Ascending aorta (tissue), 2 donors: Measurements from ENCODE around the gene CYREN. TPM values are rescaled to one million over a fixed set of nuclear protein-coding genes. Genes with fewer than 3 reads are reported as not detected.

Experiments
- DNase-seq, 2 donors: peaks; one replicate each; pipeline ENCODE4 v3.0.0-alpha.2; 2019; ENCODE audit warnings: low spot score in 2 of 2
- H3K27ac ChIP-seq, 2 donors: fragments of 200-600 bp; sonication (generic); one replicate each; pipeline ENCODE4 v1.5.1; 2016 to 2017; ENCODE audit warnings: mild to moderate bottlenecking in 1 of 2
- H3K27me3 ChIP-seq: fragments of 200-600 bp; sonication (generic); one replicate; pipeline ENCODE4 v1.5.1; 2017
- H3K36me3 ChIP-seq, 2 donors: fragments of 200-600 bp; sonication (generic); one replicate each; pipeline ENCODE4 v1.5.1; 2016
- H3K4me1 ChIP-seq, 2 donors: fragments of 200-600 bp; sonication (generic); one replicate each; pipeline ENCODE4 v1.5.1; 2016 to 2017; ENCODE audit warnings: mild to moderate bottlenecking in 1 of 2
- H3K4me3 ChIP-seq, 2 donors: fragments of 200-600 bp; sonication (generic); one replicate each; pipeline ENCODE4 v1.5.1; 2016 to 2017; ENCODE audit warnings: mild to moderate bottlenecking in 1 of 2
- H3K9me3 ChIP-seq, 2 donors: fragments of 200-600 bp; sonication (generic); one replicate each; pipeline ENCODE4 v1.5.1; 2016
- intact Hi-C: fragments of 100-400 bp; cut with DNase I; formaldehyde crosslinking; loops from one replicate; pipeline ENCODE4 v1.15.1; 2023
- total RNA-seq: library from RNA; depleted of rRNA; stranded (reverse); fragments of >200 nt; gene quantifications from one replicate; pipeline ENCODE4 v1.1.0, GENCODE V29; 2016
- TF ChIP-seq, protein P1 (sequence below), 3 experiments: fragments of 200-600 bp in 2 of 3; fragments of 450-650 bp in 1 of 3; sonication (generic) in 2 of 3; IDR thresholded peaks; one replicate each; pipeline ENCODE4 v1.5.1; 2016 to 2019; ENCODE audit warnings: antibody characterized with exemption in 3 of 3, mild to moderate bottlenecking in 1 of 3, moderate library complexity in 1 of 3

Gene CYREN
- total RNA-seq, 1 donor from 2014 or later: 21.6 TPM

- Histone ChIP-seq H3K27ac (peak overlapping the region; percentile 65 to 73), H3K27me3 (no peaks in the 10 kb centered on the region), H3K9me3 (peaks cover 0 to 9% of the 10 kb centered on the region in 2 donors), H3K4me3 (no peak overlapping the region), H3K4me1 (peaks cover 9 to 31% of the 10 kb centered on the region in 2 donors), H3K36me3 (peaks cover 3 to 15% of the 10 kb centered on the region in 2 donors)
- intact Hi-C loops: no loop called here
- no peak for DNase-seq
- TF ChIP-seq, protein P1, sequence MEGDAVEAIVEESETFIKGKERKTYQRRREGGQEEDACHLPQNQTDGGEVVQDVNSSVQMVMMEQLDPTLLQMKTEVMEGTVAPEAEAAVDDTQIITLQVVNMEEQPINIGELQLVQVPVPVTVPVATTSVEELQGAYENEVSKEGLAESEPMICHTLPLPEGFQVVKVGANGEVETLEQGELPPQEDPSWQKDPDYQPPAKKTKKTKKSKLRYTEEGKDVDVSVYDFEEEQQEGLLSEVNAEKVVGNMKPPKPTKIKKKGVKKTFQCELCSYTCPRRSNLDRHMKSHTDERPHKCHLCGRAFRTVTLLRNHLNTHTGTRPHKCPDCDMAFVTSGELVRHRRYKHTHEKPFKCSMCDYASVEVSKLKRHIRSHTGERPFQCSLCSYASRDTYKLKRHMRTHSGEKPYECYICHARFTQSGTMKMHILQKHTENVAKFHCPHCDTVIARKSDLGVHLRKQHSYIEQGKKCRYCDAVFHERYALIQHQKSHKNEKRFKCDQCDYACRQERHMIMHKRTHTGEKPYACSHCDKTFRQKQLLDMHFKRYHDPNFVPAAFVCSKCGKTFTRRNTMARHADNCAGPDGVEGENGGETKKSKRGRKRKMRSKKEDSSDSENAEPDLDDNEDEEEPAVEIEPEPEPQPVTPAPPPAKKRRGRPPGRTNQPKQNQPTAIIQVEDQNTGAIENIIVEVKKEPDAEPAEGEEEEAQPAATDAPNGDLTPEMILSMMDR (IDR thresholded peaks at IDR 0.05): no peak
Observed at GRCh38 chr7:135160858-135161653, 9.5 kb downstream of the CYREN start.

GRCh38 chr7:135160098-135160857 lies 10.2 kb downstream of the CYREN start:
- intact Hi-C loops: no loop called here
- no peak for DNase-seq
- Histone ChIP-seq H3K4me3 (no peak overlapping the region), H3K9me3 (peaks cover 0 to 17% of the 10 kb centered on the region in 2 donors), H3K4me1 (peaks cover 9 to 31% of the 10 kb centered on the region in 2 donors), H3K27me3 (no peaks in the 10 kb centered on the region), H3K36me3 (peaks cover 0 to 7% of the 10 kb centered on the region in 2 donors), H3K27ac (peak overlapping the region; percentile 65 to 73)
- TF ChIP-seq, protein P1 (IDR thresholded peaks at IDR 0.05): no peak

- Histone ChIP-seq H3K27ac (peak overlapping the region; percentile 65 to 73), H3K9me3 (peaks cover 0 to 20% of the 10 kb centered on the region in 2 donors), H3K4me1 (peaks cover 9 to 31% of the 10 kb centered on the region in 2 donors), H3K4me3 (no peak overlapping the region), H3K36me3 (no peaks in the 10 kb centered on the region), H3K27me3 (no peaks in the 10 kb centered on the region)
- TF ChIP-seq, protein P1 (IDR thresholded peaks at IDR 0.05): no peak
- intact Hi-C loops: no loop called here
- DNase-seq: no peak
Observed at GRCh38 chr7:135159359-135160085, 11.0 kb downstream of the CYREN start.

GRCh38 chr7:135158874-135159273 lies 11.6 kb downstream of the CYREN start:
- intact Hi-C loops: no loop called here
- TF ChIP-seq, protein P1 (IDR thresholded peaks at IDR 0.05): no peak
- H3K4me3 ChIP-seq: no peak overlapping the region
- H3K27ac ChIP-seq: peak overlapping the region; percentile 65 to 73
- H3K36me3 ChIP-seq: no peaks in the 10 kb centered on the region
- H3K9me3 ChIP-seq: peaks cover 0 to 20% of the 10 kb centered on the region in 2 donors
- H3K4me1 ChIP-seq: peaks cover 9 to 31% of the 10 kb centered on the region in 2 donors
- DNase-seq: no peak
- no peaks in the 10 kb centered on the region for H3K27me3 ChIP-seq

GRCh38 chr7:135158141-135158655 lies 12.3 kb downstream of the CYREN start:
- TF ChIP-seq, protein P1 (IDR thresholded peaks at IDR 0.05): no peak
- no peaks in the 10 kb centered on the region for H3K36me3 ChIP-seq
- H3K27ac ChIP-seq: peak overlapping the region; percentile 65 to 73
- H3K4me3 ChIP-seq: no peak overlapping the region
- DNase-seq: no peak
- intact Hi-C loops: no loop called here
- H3K27me3 ChIP-seq: no peaks in the 10 kb centered on the region
- H3K9me3 ChIP-seq: peaks cover 0 to 20% of the 10 kb centered on the region in 2 donors
- peaks cover 9 to 31% of the 10 kb centered on the region in 2 donors for H3K4me1 ChIP-seq
